ENCODE data around the gene RNLS.

GRCh38 chr10:88293651-88294230 is 289.4 kb downstream of the RNLS start:
- no peak for TF ChIP-seq HDAC2 (IDR thresholded peaks at IDR 0.05)
- TF ChIP-seq CHD2 (IDR thresholded peaks at IDR 0.05; ENCODE audit: low read length, partially characterized antibody), result no peak
- TF ChIP-seq, protein P1, sequence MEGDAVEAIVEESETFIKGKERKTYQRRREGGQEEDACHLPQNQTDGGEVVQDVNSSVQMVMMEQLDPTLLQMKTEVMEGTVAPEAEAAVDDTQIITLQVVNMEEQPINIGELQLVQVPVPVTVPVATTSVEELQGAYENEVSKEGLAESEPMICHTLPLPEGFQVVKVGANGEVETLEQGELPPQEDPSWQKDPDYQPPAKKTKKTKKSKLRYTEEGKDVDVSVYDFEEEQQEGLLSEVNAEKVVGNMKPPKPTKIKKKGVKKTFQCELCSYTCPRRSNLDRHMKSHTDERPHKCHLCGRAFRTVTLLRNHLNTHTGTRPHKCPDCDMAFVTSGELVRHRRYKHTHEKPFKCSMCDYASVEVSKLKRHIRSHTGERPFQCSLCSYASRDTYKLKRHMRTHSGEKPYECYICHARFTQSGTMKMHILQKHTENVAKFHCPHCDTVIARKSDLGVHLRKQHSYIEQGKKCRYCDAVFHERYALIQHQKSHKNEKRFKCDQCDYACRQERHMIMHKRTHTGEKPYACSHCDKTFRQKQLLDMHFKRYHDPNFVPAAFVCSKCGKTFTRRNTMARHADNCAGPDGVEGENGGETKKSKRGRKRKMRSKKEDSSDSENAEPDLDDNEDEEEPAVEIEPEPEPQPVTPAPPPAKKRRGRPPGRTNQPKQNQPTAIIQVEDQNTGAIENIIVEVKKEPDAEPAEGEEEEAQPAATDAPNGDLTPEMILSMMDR (IDR thresholded peaks at IDR 0.05), result no peak
- no peak for TF ChIP-seq GATA3 (IDR thresholded peaks at IDR 0.05; ENCODE audit: borderline replicate concordance)
